HCT116 (cell line): ENCODE measurements around the gene PLCB4. TPM values are rescaled to one million over a fixed set of nuclear protein-coding genes. Genes with fewer than 3 reads are reported as not detected.

ENCODE experiments used
- ATAC-seq: fragments of 200-7000 bp; cut with Tn5 transposase; 2 replicates; pipeline ENCODE4 v1.9.1; 2020; ENCODE audit warnings: mild to moderate bottlenecking, moderate library complexity
- BruUV-seq: library from RNA; stranded (reverse); fragments of 400-500 nt; replicated peaks from 2 replicates; lab custom pipeline; 2021; lab: Mats Ljungman, UMichigan
- CTCF ChIA-PET: fragments of 300-600 bp; sonication (Branson Sonifier 250); formaldehyde crosslinking; loops from one replicate; lab custom pipeline; 2021; ENCODE audit warnings: antibody characterized with exemption; lab: Charles Lee
- POLR2A ChIA-PET: fragments of 300-600, 350-600 bp; sonication (Branson Sonifier 250); formaldehyde crosslinking; loops from one replicate; lab custom pipeline; 2021; ENCODE audit warnings: antibody characterized with exemption; lab: Charles Lee
- RAD21 ChIA-PET, 2 experiments: fragments of 300-600 bp; sonication (Branson Sonifier 250); formaldehyde crosslinking; loops; one replicate each; lab custom pipeline; 2023; ENCODE audit warnings: low total read pairs in 2 of 2; ENCODE audit not compliant: uncharacterized antibody in 2 of 2, unreplicated experiment in 2 of 2, low non-redundant PET in 1 of 2; lab: Charles Lee
- DNase-seq: peaks from one replicate; pipeline ENCODE4 v3.0.0-alpha.2; 2010; ENCODE audit warnings: low read depth, low spot score
- H2AFZ ChIP-seq: fragments of 200-600 bp; shearing (Covaris generic), sonication (generic); 2 replicates; pipeline ENCODE4 v1.6.1; 2017; ENCODE audit warnings: low read depth, mixed run types, mixed read lengths, antibody characterized with exemption, low read length; ENCODE audit not compliant: poor library complexity, severe bottlenecking
- H3K27ac ChIP-seq: 2 replicates; pipeline ENCODE4 v1.5.1; 2012; ENCODE audit warnings: low read depth, low read length
- H3K27me3 ChIP-seq: fragments of 200-600 bp; sonication (generic); 2 replicates; pipeline ENCODE4 v1.6.1; 2016; ENCODE audit warnings: mixed run types, low read length, mixed read lengths; ENCODE audit not compliant: insufficient read depth
- H3K36me3 ChIP-seq, 2 experiments: fragments of 200-500 bp in 1 of 2; fragments of 200-600 bp in 1 of 2; sonication (Bioruptor generic) in 1 of 2; sonication (generic) in 1 of 2; 2 replicates each; pipeline versions ENCODE4 v1.5.1 to v1.6.1; 2014 to 2016; ENCODE audit warnings: low read length in 2 of 2, inconsistent platforms in 1 of 2, mixed read lengths in 1 of 2, mixed run types in 1 of 2; ENCODE audit not compliant: insufficient read depth in 2 of 2, control insufficient read depth in 1 of 2
- H3K4me1 ChIP-seq, 2 experiments: fragments of 200-600 bp in 1 of 2; sonication (generic) in 1 of 2; 2 replicates each; pipeline versions ENCODE4 v1.5.1 to v1.6.1; 2012 to 2017; ENCODE audit warnings: low read length in 2 of 2, inconsistent platforms in 1 of 2, mild to moderate bottlenecking in 1 of 2, mixed read lengths in 1 of 2, mixed run types in 1 of 2, moderate library complexity in 1 of 2; ENCODE audit not compliant: insufficient read depth in 2 of 2, control insufficient read depth in 1 of 2
- H3K4me2 ChIP-seq: fragments of 200-600 bp; sonication (generic); 2 replicates; pipeline ENCODE4 v1.6.1; 2017; ENCODE audit warnings: mixed run types, low read length, mixed read lengths
- H3K4me3 ChIP-seq, 2 experiments: fragments of 200-600 bp in 1 of 2; sonication (generic) in 1 of 2; replicated peaks in 1 of 2; 2 replicates each; pipeline ENCODE4 v1.5.1; 2011 to 2016; ENCODE audit warnings: low read length in 2 of 2, control low read depth in 1 of 2, low read depth in 1 of 2, mild to moderate bottlenecking in 1 of 2, mixed read lengths in 1 of 2, mixed run types in 1 of 2
- H3K79me2 ChIP-seq: fragments of 200-600 bp; sonication (generic); 2 replicates; pipeline ENCODE4 v1.6.1; 2017; ENCODE audit warnings: mild to moderate bottlenecking, mixed run types, low read length, moderate library complexity, mixed read lengths; ENCODE audit not compliant: insufficient read depth
- H3K9ac ChIP-seq: fragments of 200-600 bp; sonication (generic); 2 replicates; pipeline ENCODE4 v1.6.1; 2016; ENCODE audit warnings: low read length, mixed read lengths
- H3K9me2 ChIP-seq: fragments of 200-600 bp; sonication (generic), shearing (Covaris generic); 2 replicates; pipeline ENCODE4 v1.6.1; 2017; ENCODE audit warnings: mixed run types, mild to moderate bottlenecking, moderate library complexity; ENCODE audit not compliant: insufficient read depth
- H3K9me3 ChIP-seq, 2 experiments: fragments of 200-500 bp in 1 of 2; fragments of 200-600 bp in 1 of 2; sonication (Bioruptor generic) in 1 of 2; sonication (generic) in 1 of 2; 2 replicates each; pipeline ENCODE4 v1.6.1; 2014 to 2017; ENCODE audit warnings: low read length in 2 of 2, mixed read lengths in 2 of 2, inconsistent platforms in 1 of 2, low read depth in 1 of 2, mild to moderate bottlenecking in 1 of 2, mixed run types in 1 of 2, moderate library complexity in 1 of 2; ENCODE audit not compliant: control insufficient read depth in 1 of 2, insufficient read depth in 1 of 2
- H4K20me1 ChIP-seq: fragments of 200-600 bp; sonication (generic), shearing (Covaris generic); 2 replicates; pipeline ENCODE4 v1.6.1; 2017; ENCODE audit warnings: mixed run types, mild to moderate bottlenecking, moderate library complexity; ENCODE audit not compliant: insufficient read depth
- ATF3 ChIP-seq: IDR thresholded peaks from 2 replicates; pipeline ENCODE4 v1.6.1; 2012
- CTCF ChIP-seq, 3 experiments: fragments of 200-600 bp in 1 of 3; sonication (generic) in 1 of 3; IDR thresholded peaks in 2 of 3; conservative IDR thresholded peaks in 1 of 3; 2 replicates each; pipeline ENCODE4 v1.5.1; 2012 to 2017; ENCODE audit warnings: low read depth in 2 of 3, low read length in 2 of 3, antibody characterized with exemption in 1 of 3, borderline replicate concordance in 1 of 3, control low read depth in 1 of 3, mild to moderate bottlenecking in 1 of 3, mixed read lengths in 1 of 3, mixed run types in 1 of 3, moderate library complexity in 1 of 3; ENCODE audit not compliant: insufficient read depth in 1 of 3
- EGR1 ChIP-seq: IDR thresholded peaks from 2 replicates; pipeline ENCODE4 v1.6.1; 2012; ENCODE audit warnings: low read depth
- ELF1 ChIP-seq: IDR thresholded peaks from 2 replicates; pipeline ENCODE4 v1.6.1; 2012; ENCODE audit warnings: low read depth, borderline replicate concordance
- EZH2 ChIP-seq: fragments of 200-600 bp; sonication (generic); IDR thresholded peaks from 2 replicates; pipeline ENCODE4 v1.6.1; 2017; ENCODE audit warnings: antibody characterized with exemption, mixed run types
- EZH2phosphoT487 ChIP-seq: fragments of 200-600 bp; IDR thresholded peaks from 2 replicates; pipeline ENCODE4 v1.6.1; 2018; ENCODE audit warnings: antibody characterized with exemption, borderline replicate concordance
- FOSL1 ChIP-seq: IDR thresholded peaks from 2 replicates; pipeline ENCODE4 v1.6.1; 2012; ENCODE audit warnings: low read depth
- JUND ChIP-seq: IDR thresholded peaks from 2 replicates; pipeline ENCODE4 v1.6.1; 2012
- POLR2AphosphoS5 ChIP-seq: IDR thresholded peaks from 2 replicates; pipeline ENCODE4 v1.6.1; 2011; ENCODE audit warnings: mild to moderate bottlenecking, low read depth, low read length, moderate library complexity
- RAD21 ChIP-seq: IDR thresholded peaks from 2 replicates; pipeline ENCODE4 v1.6.1; 2012; ENCODE audit warnings: low read depth, mild to moderate bottlenecking
- SIN3A ChIP-seq: IDR thresholded peaks from 2 replicates; pipeline ENCODE4 v1.6.1; 2012; ENCODE audit warnings: low read depth
- SP1 ChIP-seq: IDR thresholded peaks from 2 replicates; pipeline ENCODE4 v1.6.1; 2012; ENCODE audit warnings: low read depth
- SRF ChIP-seq: IDR thresholded peaks from 2 replicates; pipeline ENCODE4 v1.6.1; 2012; ENCODE audit warnings: low read depth
- TCF7L2 ChIP-seq: IDR thresholded peaks from 2 replicates; pipeline ENCODE4 v1.7.0; 2011; ENCODE audit warnings: borderline replicate concordance, inconsistent platforms; ENCODE audit not compliant: insufficient read depth, insufficient read length; ENCODE audit errors: extremely low read depth
- YY1 ChIP-seq: IDR thresholded peaks from 2 replicates; pipeline ENCODE4 v1.6.1; 2011; ENCODE audit warnings: low read length, low read depth, moderate library complexity, mild to moderate bottlenecking; ENCODE audit not compliant: insufficient replicate concordance; ENCODE audit errors: extremely low read depth
- ZBTB33 ChIP-seq: IDR thresholded peaks from 2 replicates; pipeline ENCODE4 v1.6.1; 2011; ENCODE audit warnings: mild to moderate bottlenecking, low read length, moderate library complexity; ENCODE audit not compliant: insufficient replicate concordance; ENCODE audit errors: extremely low read depth
- ZNF274 ChIP-seq: fragments of 200-500 bp; sonication (Bioruptor generic); IDR thresholded peaks from 2 replicates; pipeline ENCODE4 v1.6.1; 2014; ENCODE audit warnings: mild to moderate bottlenecking, low read depth, low read length, inconsistent platforms
- intact Hi-C: fragments of 100-400 bp; cut with micrococcal nuclease; formaldehyde crosslinking; loops from 2 replicates; pipeline ENCODE4 v1.10.0; 2022
- total RNA-seq: library from RNA; stranded (reverse); gene quantifications from one replicate; pipeline ENCODE4 v1.2.1, GENCODE V29; 2021; ENCODE audit not compliant: unreplicated experiment

The PLCB4 gene
- total RNA-seq, 1 experiment from 2014 or later, result 2.5 TPM

GRCh38 chr20:9342651-9343050, 273.8 kb downstream of the PLCB4 start:
- H4K20me1 ChIP-seq, result no peaks in the 10 kb centered on the region
- DNase-seq, result no peak
- TF ChIP-seq YY1 (no peak), ELF1 (no peak), RAD21 (no peak), ZNF274 (no peak), POLR2AphosphoS5 (no peak), FOSL1 (no peak), EZH2 (no peak), SRF (no peak), JUND (no peak), CTCF (IDR thresholded peaks at IDR 0.05 in 2 of 3, conservative IDR thresholded peaks at IDR 0.05 in 1 of 3; ENCODE audit: borderline replicate concordance in 1 of 3, insufficient read depth in 1 of 3, low read depth in 2 of 3, low read length in 2 of 3) (no peak), TCF7L2 (no peak), ZBTB33 (no peak), SP1 (no peak), SIN3A (no peak), EGR1 (no peak), EZH2phosphoT487 (no peak), ATF3 (no peak)
- H3K9me3 ChIP-seq, result no peaks in the 10 kb centered on the region
- no peak overlapping the region for H3K4me2 ChIP-seq
- H3K4me3 ChIP-seq, result no peak overlapping the region
- intact Hi-C loops, result no loop called here
- no peaks in the 10 kb centered on the region for H3K4me1 ChIP-seq
- H3K27me3 ChIP-seq, result no peaks in the 10 kb centered on the region
- H3K36me3 ChIP-seq, result no peaks in the 10 kb centered on the region
- no TSS peak for BruUV-seq
- CTCF ChIA-PET, result no interaction called here
- no peak for ATAC-seq
- H3K79me2 ChIP-seq, result no peaks in the 10 kb centered on the region
- no peak overlapping the region for H2AFZ ChIP-seq
- H3K27ac ChIP-seq, result no peak overlapping the region
- RAD21 ChIA-PET, result no interaction called here
- no peaks in the 10 kb centered on the region for H3K9me2 ChIP-seq
- POLR2A ChIA-PET, result no interaction called here
- H3K9ac ChIP-seq, result no peak overlapping the region
